Caco-2 (cell line): ENCODE data around the gene FLACC1. TPM values are rescaled to one million over a fixed set of nuclear protein-coding genes. Genes with fewer than 3 reads are reported as not detected.

ENCODE experiments used
- BruUV-seq: library from RNA; stranded (reverse); fragments of 400-500 nt; replicated peaks from 2 replicates; lab custom pipeline; 2021; lab: Mats Ljungman, UMichigan
- CTCF ChIA-PET: fragments of 300-600 bp; sonication (Branson Sonifier 250); formaldehyde crosslinking; loops from one replicate; lab custom pipeline; 2022; ENCODE audit warnings: antibody characterized with exemption; lab: Charles Lee
- POLR2A ChIA-PET: fragments of 300-600 bp; sonication (Branson Sonifier 250); formaldehyde crosslinking; loops from one replicate; lab custom pipeline; 2022; ENCODE audit warnings: antibody characterized with exemption; lab: Charles Lee
- DNase-seq, 2 experiments: peaks; one replicate each; pipeline versions ENCODE4 v3.0.0 to v3.0.0-alpha.2; 2020 to 2022
- H3K27me3 ChIP-seq: replicated peaks from 2 replicates; pipeline ENCODE4 v1.6.0; 2011; ENCODE audit warnings: low read length; ENCODE audit not compliant: control insufficient read depth, insufficient read depth
- H3K36me3 ChIP-seq: 2 replicates; pipeline ENCODE4 v1.5.1; 2011; ENCODE audit warnings: low read length; ENCODE audit not compliant: control insufficient read depth, insufficient read depth
- H3K4me1 ChIP-seq: fragments of 250-450 bp; sonication (Bioruptor Pico); 2 replicates; pipeline ENCODE4 v1.5.1; 2020; ENCODE audit warnings: mild to moderate bottlenecking
- H3K4me3 ChIP-seq: 2 replicates; pipeline ENCODE4 v1.5.1; 2011; ENCODE audit warnings: low read depth, mild to moderate bottlenecking, control low read depth, low read length
- H3K9me3 ChIP-seq: fragments of 250-450 bp; sonication (Bioruptor Pico); 2 replicates; pipeline ENCODE4 v1.5.1; 2020; ENCODE audit warnings: mild to moderate bottlenecking, moderate library complexity
- H3K27ac Mint-ChIP-seq: one replicate; pipeline ENCODE4 v1.8.0; 2022; ENCODE audit warnings: mixed read lengths; ENCODE audit not compliant: unreplicated experiment
- H3K27me3 Mint-ChIP-seq: one replicate; pipeline ENCODE4 v1.8.0; 2022; ENCODE audit warnings: mixed read lengths; ENCODE audit not compliant: insufficient read depth, unreplicated experiment
- H3K36me3 Mint-ChIP-seq: one replicate; pipeline ENCODE4 v1.8.0; 2022; ENCODE audit warnings: mild to moderate bottlenecking, mixed read lengths; ENCODE audit not compliant: insufficient read depth, unreplicated experiment
- H3K4me1 Mint-ChIP-seq: one replicate; pipeline ENCODE4 v1.8.0; 2022; ENCODE audit warnings: low read depth, mixed read lengths; ENCODE audit not compliant: unreplicated experiment
- H3K4me3 Mint-ChIP-seq: one replicate; pipeline ENCODE4 v1.8.0; 2022; ENCODE audit warnings: mild to moderate bottlenecking, moderate library complexity, mixed read lengths; ENCODE audit not compliant: unreplicated experiment
- H3K9me3 Mint-ChIP-seq: one replicate; pipeline ENCODE4 v1.8.0; 2022; ENCODE audit warnings: mixed read lengths; ENCODE audit not compliant: unreplicated experiment
- CTCF ChIP-seq, 2 experiments: fragments of 200-600 bp in 1 of 2; IDR thresholded peaks; 1 replicate in 1 of 2; 2 replicates in 1 of 2; pipeline versions ENCODE4 v1.5.1 to v1.8.0; 2011 to 2022; ENCODE audit warnings: antibody characterized with exemption in 1 of 2, control low read depth in 1 of 2, inconsistent platforms in 1 of 2, low read depth in 1 of 2, low read length in 1 of 2, mild to moderate bottlenecking in 1 of 2, moderate library complexity in 1 of 2; ENCODE audit not compliant: insufficient read depth in 1 of 2, severe bottlenecking in 1 of 2, unreplicated experiment in 1 of 2
- intact Hi-C: fragments of 100-400 bp; cut with micrococcal nuclease; formaldehyde crosslinking; loops from one replicate; pipeline ENCODE4 v1.10.0; 2022; ENCODE audit not compliant: unreplicated experiment
- total RNA-seq: library from RNA; stranded (reverse); gene quantifications from 2 replicates; pipeline ENCODE4 v1.2.3, GENCODE V29; 2022

FLACC1 gene
- total RNA-seq, 1 experiment from 2014 or later = 0.86 TPM

DNA sequence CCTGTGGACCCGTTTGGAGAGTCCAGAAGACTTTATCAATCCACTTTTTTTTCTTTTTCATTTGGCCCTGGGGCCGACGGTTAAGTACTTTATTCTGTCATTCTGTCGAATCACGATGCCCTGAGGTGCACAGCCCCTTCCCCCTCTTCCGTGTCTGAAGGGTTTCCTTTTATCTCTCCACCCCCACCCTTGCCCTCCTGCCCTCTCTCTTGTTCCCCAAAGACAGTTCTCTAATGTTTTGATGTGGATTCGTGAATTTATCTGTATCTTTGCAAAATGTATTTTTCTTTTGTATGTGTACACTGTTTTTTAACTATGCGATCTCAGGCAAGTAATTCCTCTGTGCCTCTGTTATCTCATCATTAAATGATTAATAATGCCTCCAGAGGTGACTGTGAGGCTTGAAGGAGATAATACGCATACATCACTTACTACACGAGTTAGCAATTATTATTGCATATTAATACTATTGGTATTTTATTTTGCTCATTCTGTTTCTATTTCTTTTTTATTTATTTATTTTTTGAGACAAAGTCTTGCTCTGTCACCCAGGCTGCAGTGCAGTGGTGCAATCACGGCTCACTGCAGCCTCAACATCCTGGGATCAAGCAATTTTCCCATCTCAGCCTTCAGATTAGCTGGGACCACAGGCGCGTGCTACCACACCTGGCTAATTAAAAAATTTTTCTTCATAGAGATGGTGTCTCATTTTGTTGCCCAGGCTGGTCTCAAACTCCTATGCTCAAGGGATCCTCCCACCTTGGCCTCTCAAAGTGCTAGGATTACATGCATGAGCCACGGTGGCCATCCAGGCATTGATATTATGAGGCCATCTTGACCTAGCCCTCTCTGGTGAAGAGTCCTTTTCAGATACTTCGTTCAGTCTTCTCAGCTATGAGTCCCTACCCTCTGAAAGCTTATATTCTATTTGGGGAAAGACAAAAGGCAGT is 98.2 kb downstream of the FLACC1 start:
- Mint-ChIP-seq H3K4me1 (peaks cover 8% of the 10 kb centered on the region), H3K4me3 (peak overlapping the region; percentile 88), H3K27ac (peak overlapping the region; percentile 93), H3K36me3 (peaks cover 9% of the 10 kb centered on the region), H3K9me3 (no peaks in the 10 kb centered on the region), H3K27me3 (no peaks in the 10 kb centered on the region)
- Histone ChIP-seq H3K4me1 (peaks cover 8% of the 10 kb centered on the region), H3K9me3 (no peaks in the 10 kb centered on the region), H3K27me3 (no peaks in the 10 kb centered on the region), H3K36me3 (no peaks in the 10 kb centered on the region), H3K4me3 (peak overlapping the region; percentile 44)
- BruUV-seq = no TSS peak
- ChIA-PET CTCF (interaction anchor here (1.2 kb wide), 1 partner anchor 26 kb away, joined by 4 read pairs; no protein-coding TSS in a partner anchor), POLR2A (interaction anchor here (0.7 kb wide), 1 partner anchor 87 kb away, joined by 5 read pairs; no protein-coding TSS in a partner anchor)
- no peak for DNase-seq
- TF ChIP-seq CTCF (IDR thresholded peaks at IDR 0.05; ENCODE audit: insufficient read depth in 1 of 2, low read depth in 1 of 2, low read length in 1 of 2, severe bottlenecking in 1 of 2, unreplicated experiment in 1 of 2) = no peak
- intact Hi-C loops = loop anchor here (1.0 to 5.0 kb wide), 3 partner anchors 23 to 103 kb away; partner anchors contain the start of gene CASP10

DNA sequence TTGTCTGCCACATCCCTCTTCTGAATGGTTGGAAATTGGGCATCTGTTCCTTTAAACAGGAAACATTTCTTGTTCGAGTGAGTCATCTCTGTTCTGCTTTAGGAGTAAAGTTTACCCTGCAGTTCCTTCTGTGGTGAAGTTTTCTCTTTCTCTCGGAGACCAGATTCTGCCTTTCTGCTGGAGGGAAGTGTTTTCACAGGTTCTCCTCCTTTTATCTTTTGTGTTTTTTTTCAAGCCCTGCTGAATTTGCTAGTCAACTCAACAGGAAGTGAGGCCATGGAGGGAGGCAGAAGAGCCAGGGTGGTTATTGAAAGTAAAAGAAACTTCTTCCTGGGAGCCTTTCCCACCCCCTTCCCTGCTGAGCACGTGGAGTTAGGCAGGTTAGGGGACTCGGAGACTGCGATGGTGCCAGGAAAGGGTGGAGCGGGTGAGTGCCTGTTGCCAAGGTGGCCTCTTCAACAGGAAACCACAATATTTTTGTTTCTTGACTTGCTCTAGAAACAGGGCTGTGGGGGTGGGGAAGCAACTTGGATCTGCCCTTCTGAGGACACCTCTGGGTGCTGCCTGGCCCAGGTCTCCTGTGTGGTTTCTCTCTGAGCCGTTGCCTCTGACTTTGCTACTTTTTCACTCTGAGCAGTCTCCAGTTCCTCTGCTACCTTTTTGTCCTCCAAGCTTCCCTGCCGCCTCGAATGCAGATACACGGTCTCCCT is 99.0 kb downstream of the FLACC1 start:
- Mint-ChIP-seq H3K9me3 (no peaks in the 10 kb centered on the region), H3K27ac (peak overlapping the region; percentile 93), H3K4me3 (peak overlapping the region; percentile 88), H3K27me3 (no peaks in the 10 kb centered on the region), H3K36me3 (peaks cover 9% of the 10 kb centered on the region), H3K4me1 (peaks cover 8% of the 10 kb centered on the region)
- intact Hi-C loops = loop anchor here (1.0 to 5.0 kb wide), 3 partner anchors 22 to 104 kb away; partner anchors contain the start of gene CASP10
- no peaks in the 10 kb centered on the region for H3K9me3 ChIP-seq
- TSS peak; percentile 68 for BruUV-seq
- POLR2A ChIA-PET = no interaction called here
- H3K4me3 ChIP-seq = peak overlapping the region; percentile 44
- CTCF ChIA-PET = interaction anchor here (1.2 kb wide), 1 partner anchor 25 kb away, joined by 4 read pairs; no protein-coding TSS in a partner anchor
- H3K36me3 ChIP-seq = no peaks in the 10 kb centered on the region
- H3K27me3 ChIP-seq = no peaks in the 10 kb centered on the region
- peak; percentile 62 to 64 for DNase-seq
- TF ChIP-seq CTCF (IDR thresholded peaks at IDR 0.05; ENCODE audit: insufficient read depth in 1 of 2, low read depth in 1 of 2, low read length in 1 of 2, severe bottlenecking in 1 of 2, unreplicated experiment in 1 of 2) = no peak
- H3K4me1 ChIP-seq = peaks cover 8% of the 10 kb centered on the region
